Glutamatergic neuron (in vitro differentiated cells): ENCODE results near the gene EXPH5. TPM values are rescaled to one million over a fixed set of nuclear protein-coding genes. Genes with fewer than 3 reads are reported as not detected.

Experiments used
- DNase-seq: peaks from one replicate; pipeline ENCODE4 v3.0.0; 2022
- H3K27ac Mint-ChIP-seq: one replicate; pipeline ENCODE4 v1.8.0; 2020; ENCODE audit warnings: mild to moderate bottlenecking, mixed read lengths, inconsistent platforms; ENCODE audit not compliant: unreplicated experiment
- H3K27me3 Mint-ChIP-seq: one replicate; pipeline ENCODE4 v1.8.0; 2020; ENCODE audit warnings: mild to moderate bottlenecking, moderate library complexity, mixed read lengths, inconsistent platforms; ENCODE audit not compliant: unreplicated experiment
- H3K36me3 Mint-ChIP-seq: one replicate; pipeline ENCODE4 v1.8.0; 2020; ENCODE audit warnings: mild to moderate bottlenecking, mixed read lengths, inconsistent platforms; ENCODE audit not compliant: unreplicated experiment
- H3K4me1 Mint-ChIP-seq: one replicate; pipeline ENCODE4 v1.8.0; 2020; ENCODE audit warnings: mild to moderate bottlenecking, low read depth, mixed read lengths, inconsistent platforms; ENCODE audit not compliant: unreplicated experiment
- H3K4me3 Mint-ChIP-seq: one replicate; pipeline ENCODE4 v1.8.0; 2020; ENCODE audit warnings: mild to moderate bottlenecking, mixed read lengths, inconsistent platforms; ENCODE audit not compliant: unreplicated experiment
- H3K9me3 Mint-ChIP-seq: one replicate; pipeline ENCODE4 v1.8.0; 2020; ENCODE audit warnings: mild to moderate bottlenecking, moderate library complexity, mixed read lengths, inconsistent platforms; ENCODE audit not compliant: unreplicated experiment
- CTCF ChIP-seq: fragments of 200-600 bp; sonication (generic); IDR thresholded peaks from one replicate; pipeline ENCODE4 v1.5.0; 2021; ENCODE audit not compliant: partially characterized antibody, unreplicated experiment
- total RNA-seq: library from RNA; stranded (reverse); fragmentation: NEBNext Ultra II Directional; extraction: Animal tissue kit (Norgen Biotek cat#: 25700); gene quantifications from one replicate; pipeline ENCODE4 v1.2.1, GENCODE V29; 2021; ENCODE audit not compliant: unreplicated experiment

EXPH5 gene
- total RNA-seq, 1 donor from 2014 or later = 0.44 TPM

- no peaks in the 10 kb centered on the region for H3K36me3 Mint-ChIP-seq
- H3K27me3 Mint-ChIP-seq = peaks cover 2% of the 10 kb centered on the region
- no peak overlapping the region for H3K27ac Mint-ChIP-seq
- DNase-seq = no peak
- no peaks in the 10 kb centered on the region for H3K4me1 Mint-ChIP-seq
- H3K4me3 Mint-ChIP-seq = no peak overlapping the region
- TF ChIP-seq CTCF = no peak
- no peaks in the 10 kb centered on the region for H3K9me3 Mint-ChIP-seq
Observed at GRCh38 chr11:108522318-108522717, 71.2 kb downstream of the EXPH5 start.

- no peaks in the 10 kb centered on the region for H3K4me1 Mint-ChIP-seq
- DNase-seq = no peak
- no peak overlapping the region for H3K4me3 Mint-ChIP-seq
- peaks cover 2% of the 10 kb centered on the region for H3K27me3 Mint-ChIP-seq
- H3K36me3 Mint-ChIP-seq = no peaks in the 10 kb centered on the region
- no peaks in the 10 kb centered on the region for H3K9me3 Mint-ChIP-seq
- TF ChIP-seq CTCF = no peak
- H3K27ac Mint-ChIP-seq = no peak overlapping the region
Observed at GRCh38 chr11:108518581-108518980, 75.0 kb downstream of the EXPH5 start.

- Mint-ChIP-seq H3K4me1 (no peaks in the 10 kb centered on the region), H3K27ac (no peak overlapping the region), H3K36me3 (no peaks in the 10 kb centered on the region), H3K9me3 (no peaks in the 10 kb centered on the region), H3K4me3 (no peak overlapping the region), H3K27me3 (peaks cover 2% of the 10 kb centered on the region)
- DNase-seq = no peak
- no peak for TF ChIP-seq CTCF
Observed at GRCh38 chr11:108516125-108516524, 77.4 kb downstream of the EXPH5 start.

GRCh38 chr11:108512708-108513107 is 80.9 kb downstream of the EXPH5 start:
- Mint-ChIP-seq H3K9me3 (no peaks in the 10 kb centered on the region), H3K36me3 (no peaks in the 10 kb centered on the region), H3K27ac (no peak overlapping the region), H3K4me1 (no peaks in the 10 kb centered on the region), H3K27me3 (no peaks in the 10 kb centered on the region), H3K4me3 (no peak overlapping the region)
- no peak for DNase-seq
- no peak for TF ChIP-seq CTCF

GRCh38 chr11:108511851-108512474 is 81.6 kb downstream of the EXPH5 start:
- Mint-ChIP-seq H3K9me3 (no peaks in the 10 kb centered on the region), H3K4me3 (no peak overlapping the region), H3K27me3 (no peaks in the 10 kb centered on the region), H3K27ac (no peak overlapping the region), H3K4me1 (no peaks in the 10 kb centered on the region), H3K36me3 (no peaks in the 10 kb centered on the region)
- no peak for DNase-seq
- no peak for TF ChIP-seq CTCF
